ENCODE results near the gene YES1.
"Not testable (repeated sequence)": the region's sequence is repeated elsewhere in the genome, so short reads cannot be mapped to it uniquely, and the experiment has no call there.

Gene YES1

DNA sequence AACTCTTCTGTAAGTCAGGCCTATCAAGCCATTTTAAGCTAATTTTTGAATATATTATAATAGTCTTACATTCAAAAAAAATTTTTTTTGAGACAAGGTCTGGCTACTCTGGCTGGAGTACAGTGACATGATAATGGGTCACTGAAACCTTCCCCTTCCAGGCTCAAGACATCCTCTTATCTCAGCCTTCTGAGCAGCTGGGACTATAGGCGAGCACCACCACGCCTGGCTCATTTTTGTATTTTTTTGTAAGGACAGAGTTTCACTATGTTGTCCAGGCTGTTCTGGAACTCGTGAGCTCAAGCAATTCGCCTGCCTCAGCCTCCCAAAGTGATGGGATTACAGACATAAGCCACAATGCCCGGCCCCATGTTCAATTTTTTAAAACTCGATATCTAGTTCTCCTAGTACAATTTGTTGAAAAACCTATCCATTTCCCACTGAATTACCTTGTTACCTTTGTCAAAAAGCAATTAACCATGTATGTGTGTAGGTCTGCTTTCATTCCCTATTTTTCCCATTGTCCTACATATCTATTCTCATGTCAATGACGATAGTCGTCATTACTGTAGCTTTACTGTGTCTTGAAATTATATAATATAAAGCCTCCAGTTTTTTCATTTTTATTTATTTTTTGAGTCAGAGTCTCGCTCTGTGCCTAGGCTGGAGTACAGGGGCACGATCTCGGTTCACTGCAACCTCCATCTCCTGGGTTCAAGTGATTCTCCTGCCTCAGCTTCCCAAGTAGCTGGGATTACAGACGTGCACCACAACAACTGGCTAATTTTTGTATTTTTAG is 44.8 kb downstream of the YES1 start:
- H3K27ac ChIP-seq = no peak overlapping the region
- no peak for TF ChIP-seq CTCF (conservative IDR thresholded peaks at IDR 0.05)

DNA sequence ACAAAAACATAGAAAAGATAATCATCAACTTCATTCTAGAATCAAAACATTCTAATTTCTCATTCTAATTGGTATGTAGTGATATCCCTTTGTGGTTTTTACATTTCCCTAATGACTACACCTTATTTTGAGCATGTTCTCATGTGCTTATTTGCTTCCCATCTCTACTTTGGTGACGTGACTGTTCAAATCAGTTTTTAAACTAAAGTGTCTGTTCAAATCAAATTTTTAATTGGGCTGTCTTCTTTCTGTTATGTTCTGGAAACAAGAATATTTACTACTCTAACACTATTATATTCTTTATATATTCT is 45.5 kb downstream of the YES1 start:
- H3K27ac ChIP-seq = no peak overlapping the region
- TF ChIP-seq ZFX (IDR thresholded peaks at IDR 0.05) = no peak
- TF ChIP-seq CTCF (conservative IDR thresholded peaks at IDR 0.05) = no peak

GRCh38 chr18:765764-766549 is 46.1 kb downstream of the YES1 start:
- TF ChIP-seq CTCF (conservative IDR thresholded peaks at IDR 0.05) (no peak), ZFX (IDR thresholded peaks at IDR 0.05) (no peak)
- H3K27ac ChIP-seq = no peak overlapping the region

GRCh38 chr18:759864-760263 is 52.2 kb downstream of the YES1 start:
- not testable (repeated sequence) for H3K27ac ChIP-seq

DNA sequence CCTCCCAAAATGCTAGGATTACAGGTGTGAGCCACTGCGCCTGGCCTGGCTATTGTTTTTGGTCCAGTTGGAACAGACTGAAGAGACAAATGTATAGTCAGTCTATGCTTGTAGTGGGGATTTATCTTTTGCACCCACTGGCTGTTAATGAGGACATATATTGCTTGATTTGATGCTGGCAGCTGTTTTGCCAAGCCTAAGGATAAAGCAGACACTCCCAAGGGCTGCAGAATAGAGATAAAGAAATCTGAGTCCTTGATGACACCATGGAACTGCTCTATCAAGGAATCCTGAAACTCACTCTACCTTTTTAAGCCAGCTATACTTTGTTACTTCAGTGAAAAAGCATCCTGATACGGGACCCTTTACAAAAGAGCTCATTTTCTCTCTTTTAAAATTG is 56.5 kb downstream of the YES1 start:
- H3K27ac ChIP-seq = no peak overlapping the region
- TF ChIP-seq ZFX (IDR thresholded peaks at IDR 0.05) = no peak
- no peak for TF ChIP-seq CTCF (conservative IDR thresholded peaks at IDR 0.05)

- TF ChIP-seq CTCF (conservative IDR thresholded peaks at IDR 0.05) (no peak), ZFX (IDR thresholded peaks at IDR 0.05) (no peak)
- H3K27ac ChIP-seq = no peak overlapping the region
Measured at GRCh38 chr18:754656-755055, 57.4 kb downstream of the YES1 start.

GRCh38 chr18:750456-750855 is 61.6 kb downstream of the YES1 start:
- no peak overlapping the region for H3K27ac ChIP-seq
- TF ChIP-seq CTCF (conservative IDR thresholded peaks at IDR 0.05) = no peak
- TF ChIP-seq ZFX (IDR thresholded peaks at IDR 0.05) = no peak
